Kidney glomerular epithelial cell (primary cell): ENCODE results near the gene SNRPD2.
A peak's percentile ranks its signal among the peaks of the same experiment; 100 is the strongest.
"Not testable (repeated sequence)": the region's sequence is repeated elsewhere in the genome, so short reads cannot be mapped to it uniquely, and the experiment has no call there.

Source experiments
- DNase-seq: peaks from one replicate; lab custom pipeline; 2025; lab: John Stamatoyannopoulos, UW

SNRPD2 gene

GRCh38 chr19:45705115-45705514 lies 13.4 kb upstream of the SNRPD2 start:
- no peak for DNase-seq

GRCh38 chr19:45701676-45702075 lies 9.9 kb upstream of the SNRPD2 start:
- DNase-seq = no peak

GRCh38 chr19:45693106-45693788 lies 1.5 kb upstream of the SNRPD2 start:
- DNase-seq = peak; percentile 24

GRCh38 chr19:45692187-45693105 lies 693 bp upstream of the SNRPD2 start, which contains the start of gene QPCTL:
Gene QPCTL (plus strand): TSS chr19:45692666. CDS start chr19:45692704, 38 bp downstream.
- DNase-seq = peak; percentile 100

GRCh38 chr19:45687599-45687998 lies 4.2 kb downstream of the SNRPD2 start:
- DNase-seq = no peak

GRCh38 chr19:45685045-45685444 lies 6.7 kb downstream of the SNRPD2 start:
- not testable (repeated sequence) for DNase-seq

GRCh38 chr19:45682908-45683307 lies 8.8 kb downstream of the SNRPD2 start:
- no peak for DNase-seq

GRCh38 chr19:45682117-45682516 lies 9.6 kb downstream of the SNRPD2 start:
- no peak for DNase-seq

GRCh38 chr19:45681391-45682015 lies 10.2 kb downstream of the SNRPD2 start:
- peak; percentile 81 for DNase-seq

- DNase-seq = peak; percentile 84
Observed at GRCh38 chr19:45677351-45678230, 14.2 kb downstream of the SNRPD2 start.

GRCh38 chr19:45676851-45677263 lies 14.9 kb downstream of the SNRPD2 start:
- no peak for DNase-seq

- no peak for DNase-seq
Observed at GRCh38 chr19:45674946-45675345, 16.8 kb downstream of the SNRPD2 start.

- DNase-seq = peak; percentile 72
Observed at GRCh38 chr19:45670670-45671453, 20.9 kb downstream of the SNRPD2 start.

GRCh38 chr19:45668342-45668871 lies 23.3 kb downstream of the SNRPD2 start:
- no peak for DNase-seq

- peak; percentile 25 for DNase-seq
Observed at GRCh38 chr19:45667620-45668341, 24.0 kb downstream of the SNRPD2 start, which contains the start of gene GIPR. Gene GIPR (plus strand): TSS chr19:45668221. CDS start chr19:45669521, 1,300 bp downstream.

GRCh38 chr19:45664575-45664974 lies 27.2 kb downstream of the SNRPD2 start:
- DNase-seq = no peak

GRCh38 chr19:45663800-45664199 lies 28.0 kb downstream of the SNRPD2 start:
- DNase-seq = no peak

- no peak for DNase-seq
Observed at GRCh38 chr19:45660636-45661035, 31.1 kb downstream of the SNRPD2 start.

GRCh38 chr19:45659096-45659729 lies 32.5 kb downstream of the SNRPD2 start:
- no peak for DNase-seq
